HEK293 (cell line): Measurements from ENCODE around the gene DNAJC10.

ENCODE experiments used
- ZNF548 ChIP-seq: fragments of 450-650 bp; formaldehyde crosslinking; IDR thresholded peaks from 2 replicates; pipeline ENCODE4 v1.5.1; 2016; ENCODE audit warnings: missing biosample characterization, missing genetic modification characterization
- ZNF571 ChIP-seq: fragments of 450-650 bp; formaldehyde crosslinking; IDR thresholded peaks from 2 replicates; pipeline ENCODE4 v1.5.0; 2017; ENCODE audit warnings: missing biosample characterization, missing genetic modification characterization
- TF ChIP-seq, protein P1 (sequence below): fragments of 450-650 bp; formaldehyde crosslinking; IDR thresholded peaks from 2 replicates; pipeline ENCODE4 v1.5.1; 2016; ENCODE audit warnings: missing biosample characterization, missing genetic modification characterization

Gene DNAJC10

DNA sequence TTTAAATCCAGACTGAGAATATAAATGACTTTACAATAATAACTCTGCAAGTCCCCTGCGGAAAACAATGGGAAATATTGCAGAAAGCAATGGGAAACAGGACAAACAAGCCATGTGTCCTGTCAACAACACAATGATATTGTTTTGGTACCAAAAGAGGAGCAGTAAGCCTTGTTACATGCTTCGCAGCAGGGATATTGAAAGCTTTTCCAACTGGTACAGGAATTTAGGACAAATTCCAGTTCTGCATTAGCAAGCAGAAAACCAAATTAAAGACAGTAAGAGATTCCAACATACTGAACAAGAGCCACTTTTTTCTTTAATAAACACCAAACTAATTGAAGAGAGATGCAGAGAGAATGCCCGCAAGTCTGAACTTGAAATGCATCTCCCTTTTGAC is 120.4 kb downstream of the DNAJC10 start (continued):
- TF ChIP-seq ZNF571 (tag by site-specific recombination) (no peak), ZNF548 (tag by site-specific recombination) (no peak)
- TF ChIP-seq, protein P1, sequence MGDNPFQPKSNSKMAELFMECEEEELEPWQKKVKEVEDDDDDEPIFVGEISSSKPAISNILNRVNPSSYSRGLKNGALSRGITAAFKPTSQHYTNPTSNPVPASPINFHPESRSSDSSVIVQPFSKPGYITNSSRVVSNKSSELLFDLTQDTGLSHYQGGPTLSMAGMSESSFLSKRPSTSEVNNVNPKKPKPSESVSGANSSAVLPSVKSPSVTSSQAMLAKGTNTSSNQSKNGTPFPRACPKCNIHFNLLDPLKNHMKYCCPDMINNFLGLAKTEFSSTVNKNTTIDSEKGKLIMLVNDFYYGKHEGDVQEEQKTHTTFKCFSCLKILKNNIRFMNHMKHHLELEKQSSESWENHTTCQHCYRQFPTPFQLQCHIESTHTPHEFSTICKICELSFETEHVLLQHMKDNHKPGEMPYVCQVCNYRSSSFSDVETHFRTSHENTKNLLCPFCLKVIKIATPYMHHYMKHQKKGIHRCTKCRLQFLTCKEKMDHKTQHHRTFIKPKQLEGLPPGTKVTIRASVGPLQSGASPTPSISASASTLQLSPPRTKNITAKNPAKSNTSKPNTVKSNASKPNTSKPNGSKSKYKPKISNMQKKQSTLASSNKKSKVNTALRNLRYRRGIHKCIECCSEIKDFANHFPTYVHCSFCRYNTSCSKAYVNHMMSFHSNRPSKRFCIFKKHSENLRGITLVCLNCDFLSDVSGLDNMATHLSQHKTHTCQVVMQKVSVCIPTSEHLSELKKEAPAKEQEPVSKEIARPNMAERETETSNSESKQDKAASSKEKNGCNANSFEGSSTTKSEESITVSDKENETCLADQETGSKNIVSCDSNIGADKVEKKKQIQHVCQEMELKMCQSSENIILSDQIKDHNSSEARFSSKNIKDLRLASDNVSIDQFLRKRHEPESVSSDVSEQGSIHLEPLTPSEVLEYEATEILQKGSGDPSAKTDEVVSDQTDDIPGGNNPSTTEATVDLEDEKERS (tag by site-specific recombination): no peak
